GM13976 (cell line): ENCODE results near the gene TMED1.
"Not testable (repeated sequence)": the region's sequence is repeated elsewhere in the genome, so short reads cannot be mapped to it uniquely, and the experiment has no call there.

Experiments used
- DNase-seq: peaks from one replicate; pipeline ENCODE4 v3.0.0; 2012; ENCODE audit warnings: low spot score
- in situ Hi-C: fragments of 300-500 bp; cut with MboI; formaldehyde crosslinking; loops from one replicate; pipeline ENCODE4 v1.12.0; 2022; ENCODE audit warnings: low sequenced_read_pairs, mixed read lengths, inconsistent platforms; ENCODE audit not compliant: unreplicated experiment
- TF ChIP-seq, protein P1 (sequence below): IDR thresholded peaks from 2 replicates; pipeline ENCODE4 v1.5.1; 2012; ENCODE audit warnings: borderline replicate concordance, mild to moderate bottlenecking; ENCODE audit not compliant: insufficient read depth; ENCODE audit errors: extremely low read depth, missing control alignments, control extremely low read depth

TMED1 gene

DNA sequence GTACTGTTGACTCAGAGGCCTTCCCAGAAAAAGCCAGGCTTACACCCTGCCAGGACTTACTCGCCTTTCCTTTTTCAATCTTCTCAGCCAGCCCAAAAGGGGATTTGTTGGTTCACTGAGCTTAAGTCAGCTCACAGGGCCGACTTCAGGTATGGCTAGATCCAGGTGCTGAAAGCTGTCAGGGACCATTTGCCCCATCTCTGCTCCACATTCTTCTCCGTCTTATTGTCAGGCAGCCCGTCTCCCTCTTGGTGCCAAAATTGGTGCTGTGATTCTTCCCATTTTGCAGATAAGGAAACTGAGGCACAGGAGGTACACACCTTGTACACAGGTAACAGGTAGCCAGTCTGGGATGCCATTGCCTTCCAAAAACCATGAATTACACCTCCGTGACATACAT, 14.6 kb upstream of the TMED1 start:
- in situ Hi-C loops: no loop called here
- TF ChIP-seq, protein P1, sequence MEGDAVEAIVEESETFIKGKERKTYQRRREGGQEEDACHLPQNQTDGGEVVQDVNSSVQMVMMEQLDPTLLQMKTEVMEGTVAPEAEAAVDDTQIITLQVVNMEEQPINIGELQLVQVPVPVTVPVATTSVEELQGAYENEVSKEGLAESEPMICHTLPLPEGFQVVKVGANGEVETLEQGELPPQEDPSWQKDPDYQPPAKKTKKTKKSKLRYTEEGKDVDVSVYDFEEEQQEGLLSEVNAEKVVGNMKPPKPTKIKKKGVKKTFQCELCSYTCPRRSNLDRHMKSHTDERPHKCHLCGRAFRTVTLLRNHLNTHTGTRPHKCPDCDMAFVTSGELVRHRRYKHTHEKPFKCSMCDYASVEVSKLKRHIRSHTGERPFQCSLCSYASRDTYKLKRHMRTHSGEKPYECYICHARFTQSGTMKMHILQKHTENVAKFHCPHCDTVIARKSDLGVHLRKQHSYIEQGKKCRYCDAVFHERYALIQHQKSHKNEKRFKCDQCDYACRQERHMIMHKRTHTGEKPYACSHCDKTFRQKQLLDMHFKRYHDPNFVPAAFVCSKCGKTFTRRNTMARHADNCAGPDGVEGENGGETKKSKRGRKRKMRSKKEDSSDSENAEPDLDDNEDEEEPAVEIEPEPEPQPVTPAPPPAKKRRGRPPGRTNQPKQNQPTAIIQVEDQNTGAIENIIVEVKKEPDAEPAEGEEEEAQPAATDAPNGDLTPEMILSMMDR: no peak
- no peak for DNase-seq

DNA sequence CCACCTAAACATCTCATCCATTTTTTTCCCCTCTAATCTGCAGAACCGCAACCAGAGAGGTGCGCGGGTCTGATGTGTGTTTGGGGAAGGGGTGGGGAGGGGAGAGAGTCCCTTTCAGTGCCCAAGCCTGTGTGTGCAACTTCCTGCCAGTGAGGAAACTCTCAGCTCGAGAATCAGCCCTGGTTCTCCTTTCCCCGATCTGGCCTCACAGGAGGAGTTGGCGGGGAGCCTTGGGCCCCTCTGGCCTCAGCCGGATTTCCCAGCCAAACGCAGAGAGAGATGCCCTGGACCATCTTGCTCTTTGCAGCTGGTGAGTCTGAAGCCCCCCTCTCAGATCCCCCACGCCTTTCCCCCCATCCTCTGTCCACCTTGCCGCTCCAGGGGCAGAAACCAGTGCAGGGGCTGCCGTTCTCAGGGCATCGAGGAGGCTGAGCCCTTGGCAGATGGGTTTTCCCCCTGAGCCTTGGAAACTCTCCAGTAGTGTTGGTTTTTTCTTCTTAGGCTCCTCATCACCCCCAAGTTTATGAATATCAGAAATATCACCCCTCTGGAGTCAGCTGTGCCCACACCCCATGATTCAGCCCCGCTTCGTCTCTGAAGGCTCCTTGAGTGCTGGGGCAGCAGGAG, 12.3 kb upstream of the TMED1 start, which contains the start of gene C19orf38:
TSS of gene C19orf38 (plus strand) at position 186 of the 627 bp plus-strand sequence. CDS start at position 280, 94 bp downstream.
- TF ChIP-seq, protein P1: no peak
- peak; percentile 65 for DNase-seq
- in situ Hi-C loops: no loop called here

DNA sequence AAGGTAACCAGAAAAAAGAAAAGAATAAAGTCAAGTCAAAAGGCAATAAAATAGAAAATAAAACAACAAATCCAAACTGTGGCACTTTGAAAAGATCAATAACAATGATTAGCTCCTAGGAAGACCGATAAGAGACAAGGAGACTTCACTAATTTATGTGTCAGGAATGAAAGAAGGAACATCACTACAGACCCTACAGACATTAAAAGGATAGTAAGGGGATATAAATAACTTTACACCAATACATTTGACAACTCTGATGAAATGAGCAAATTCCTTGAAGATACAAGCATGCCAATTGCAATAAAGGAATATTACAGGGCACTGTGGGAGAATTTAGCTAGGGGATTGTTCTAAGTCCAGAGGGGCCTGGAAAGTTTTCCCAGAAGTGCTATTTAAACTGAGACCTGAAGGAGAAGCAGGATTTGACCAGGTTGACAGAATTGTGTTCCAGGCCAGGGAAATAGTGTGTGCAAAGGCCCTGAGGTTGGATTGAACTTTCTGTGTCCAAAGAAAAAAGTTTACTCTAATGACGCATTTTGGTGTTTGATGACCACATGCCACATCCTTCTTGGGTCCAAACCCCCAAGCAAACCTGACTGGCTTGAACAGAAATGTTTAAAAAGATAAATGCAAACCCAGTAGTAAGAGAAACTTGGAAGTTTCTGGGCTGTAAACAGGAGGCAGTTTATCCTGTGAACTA, 10.6 kb upstream of the TMED1 start:
- DNase-seq: no peak
- TF ChIP-seq, protein P1: no peak
- in situ Hi-C loops: no loop called here

DNA sequence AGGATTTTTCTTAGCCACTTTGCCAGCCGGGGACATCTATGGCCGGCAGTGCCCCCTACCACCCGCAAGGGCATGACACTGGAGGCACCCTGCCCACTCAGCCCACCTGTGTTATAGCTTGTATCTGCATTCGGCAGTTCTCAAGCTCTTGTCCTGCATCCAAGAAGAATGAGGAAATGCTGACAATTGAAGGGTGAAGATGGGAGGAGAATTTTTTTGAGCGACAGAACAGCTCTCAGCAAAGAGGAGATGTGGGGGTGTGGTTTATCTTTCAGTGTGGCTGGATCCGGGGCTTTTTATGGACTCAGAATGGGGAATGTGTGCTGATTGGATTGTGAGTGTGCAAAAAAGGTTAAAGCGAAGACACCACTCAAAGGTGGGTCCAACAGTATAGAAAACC, 6.8 kb upstream of the TMED1 start:
- TF ChIP-seq, protein P1: no peak
- no peak for DNase-seq
- in situ Hi-C loops: no loop called here

DNA sequence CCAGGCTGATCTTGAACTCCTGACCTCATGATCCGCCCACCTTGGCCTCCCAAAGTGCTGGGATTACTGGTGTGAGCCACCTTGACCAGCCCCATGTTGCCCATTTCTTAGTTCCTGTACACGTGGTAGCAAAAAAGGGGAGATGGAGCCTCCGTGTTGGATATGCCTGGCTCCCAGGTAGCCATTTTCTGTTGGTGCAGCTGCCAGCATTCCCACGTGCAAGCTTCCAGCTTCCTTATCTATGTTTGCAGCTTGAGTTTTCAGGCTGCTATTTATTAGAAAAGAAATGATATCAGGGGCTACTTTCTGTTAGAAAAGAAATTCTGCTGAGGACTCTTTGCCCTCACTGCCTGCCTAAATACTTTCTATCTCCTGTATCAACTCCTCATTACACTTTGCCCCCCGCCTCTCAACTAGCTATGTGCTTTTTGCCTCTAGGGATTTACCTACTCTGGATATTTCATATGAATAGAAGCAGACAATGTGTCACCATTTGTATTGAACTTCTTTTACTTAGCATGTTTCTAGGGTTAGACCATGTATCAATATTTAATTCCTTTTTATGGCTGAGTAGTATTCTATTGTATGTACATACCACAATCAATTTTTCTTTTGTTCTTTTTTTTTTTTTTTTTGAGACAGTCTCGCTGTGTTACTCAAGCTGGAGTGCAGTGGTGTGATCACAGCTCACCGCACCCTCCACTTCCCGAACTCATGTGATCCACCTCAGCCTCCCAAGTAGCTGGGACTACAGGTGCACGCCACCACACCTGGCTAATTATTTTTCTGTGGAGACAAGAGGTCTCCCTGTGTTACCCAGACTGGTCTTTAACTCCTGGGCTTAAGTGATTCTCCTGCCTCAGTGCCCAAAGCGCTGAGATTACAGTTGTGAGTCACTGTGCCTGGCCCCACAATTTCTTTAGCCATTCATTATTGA, 3.4 kb upstream of the TMED1 start:
- in situ Hi-C loops: no loop called here
- DNase-seq: no peak
- TF ChIP-seq, protein P1: no peak

DNA sequence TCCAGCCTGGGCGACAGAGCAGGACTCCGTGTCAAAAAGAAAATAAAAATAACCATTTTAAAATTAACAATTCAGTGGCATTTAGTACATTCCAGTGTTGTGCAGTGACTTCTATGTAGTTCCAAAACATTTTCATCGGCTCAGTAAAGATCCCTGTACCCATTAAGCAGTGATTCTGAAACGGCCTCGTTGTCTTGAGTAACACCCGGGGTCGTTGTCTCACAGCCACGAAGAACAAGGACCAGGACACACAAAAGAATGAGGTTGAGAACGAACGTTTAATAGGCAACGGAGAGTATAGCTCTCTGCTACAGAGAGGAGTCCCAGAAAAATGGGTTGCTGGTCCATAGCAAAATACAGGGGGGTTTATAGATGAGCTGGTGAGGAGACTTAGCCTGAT, 2.4 kb upstream of the TMED1 start:
- TF ChIP-seq, protein P1: no peak
- DNase-seq: no peak
- in situ Hi-C loops: no loop called here

DNA sequence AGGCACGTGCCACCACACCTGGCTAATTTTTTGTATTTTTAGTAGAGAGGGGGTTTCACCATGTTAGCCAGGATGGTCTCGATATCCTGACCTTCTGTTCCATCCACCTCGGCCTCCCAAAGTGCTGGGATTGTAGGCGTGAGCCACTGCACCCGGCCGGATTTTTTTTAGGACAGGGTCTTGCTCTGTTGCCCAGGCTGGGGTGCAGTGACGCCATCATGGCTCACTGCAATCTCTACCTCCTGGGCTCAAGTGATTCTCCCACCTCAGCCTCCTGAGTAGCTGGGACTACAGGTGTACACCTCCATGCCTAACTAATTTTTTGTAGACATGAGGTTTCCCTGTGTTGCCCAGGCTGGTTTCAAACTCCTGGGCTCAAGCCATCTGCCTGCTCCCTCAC, 1.6 kb upstream of the TMED1 start:
- in situ Hi-C loops, DNase-seq: not testable (repeated sequence)
